Glomerular visceral epithelial cell (primary cell): Measurements from ENCODE around the gene IL25.
"Not testable (repeated sequence)": the region's sequence is repeated elsewhere in the genome, so short reads cannot be mapped to it uniquely, and the experiment has no call there.

Experiments
- DNase-seq: peaks from one replicate; pipeline ENCODE4 v3.0.0-alpha.2; 2016; ENCODE audit errors: extremely low spot score

IL25 gene

DNA sequence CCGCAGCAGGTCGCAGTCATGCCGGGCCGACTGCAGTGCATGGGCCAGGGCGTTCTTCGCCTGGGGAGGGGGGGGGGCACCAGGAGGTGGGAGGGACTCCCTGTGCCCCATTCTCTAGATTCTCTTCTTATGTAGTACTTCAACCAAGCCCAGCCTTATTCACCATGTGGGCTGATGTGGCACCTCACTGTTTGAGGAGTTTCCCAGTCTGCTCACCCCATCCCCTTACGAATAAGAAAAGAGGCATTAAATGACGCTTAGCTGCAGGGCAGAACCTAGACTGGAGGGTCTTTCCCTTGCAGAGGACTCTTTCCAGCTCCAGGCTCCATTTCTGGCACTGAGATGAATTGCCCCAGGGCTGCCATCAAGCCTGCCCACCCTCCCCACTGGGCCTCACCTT lies 16.4 kb downstream of the IL25 start:
- no peak for DNase-seq

- DNase-seq = no peak
Observed at GRCh38 chr14:23389396-23389795, 16.8 kb downstream of the IL25 start.

GRCh38 chr14:23389871-23390270 lies 17.3 kb downstream of the IL25 start:
- not testable (repeated sequence) for DNase-seq

DNA sequence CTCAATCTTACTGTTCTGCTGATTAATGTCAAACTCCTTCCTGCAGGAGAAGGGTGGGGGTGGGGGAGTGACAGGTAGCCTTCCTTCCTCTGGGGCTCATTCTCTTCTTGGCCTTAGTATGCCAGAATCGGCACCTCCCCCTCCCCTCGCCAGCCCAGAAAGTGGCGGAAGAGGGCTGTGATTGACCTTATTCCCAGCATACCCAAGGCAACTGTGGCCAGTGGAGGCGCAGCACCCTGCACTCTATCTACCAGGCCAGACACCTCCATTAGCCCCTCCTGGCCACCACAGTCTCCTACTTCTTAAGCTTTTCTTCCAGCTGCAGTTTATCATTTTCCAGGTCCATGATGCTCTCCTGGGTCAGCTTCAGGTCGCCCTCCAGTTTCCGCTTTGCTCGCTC lies 20.0 kb downstream of the IL25 start:
- DNase-seq = no peak

DNA sequence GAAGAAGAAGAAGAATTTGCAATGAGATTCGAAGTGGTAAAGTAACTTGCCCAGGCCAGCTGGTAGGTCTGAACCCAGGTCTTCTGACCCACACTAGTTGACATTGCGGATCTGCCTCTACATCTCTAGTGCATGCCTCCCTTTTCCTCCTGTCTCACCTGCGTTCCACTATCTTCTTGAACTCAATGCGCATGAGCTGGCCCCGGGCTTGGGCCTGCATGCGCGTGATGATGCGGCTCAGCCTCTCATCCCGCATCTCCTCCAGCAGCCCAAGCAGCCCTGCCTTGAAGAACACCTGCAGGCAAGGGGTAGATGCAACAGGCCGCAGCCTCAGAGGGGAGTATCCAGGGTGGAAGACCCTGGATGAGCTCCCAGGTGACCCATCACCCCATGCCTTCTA lies 23.5 kb downstream of the IL25 start:
- no peak for DNase-seq

GRCh38 chr14:23396781-23397407 lies 24.3 kb downstream of the IL25 start:
- DNase-seq = no peak

GRCh38 chr14:23398348-23398747 lies 25.7 kb downstream of the IL25 start:
- no peak for DNase-seq

GRCh38 chr14:23399136-23399535 lies 26.5 kb downstream of the IL25 start:
- DNase-seq = no peak

- DNase-seq = no peak
Observed at GRCh38 chr14:23399591-23399990, 27.0 kb downstream of the IL25 start.

GRCh38 chr14:23400496-23401149 lies 28.0 kb downstream of the IL25 start:
- not testable (repeated sequence) for DNase-seq

DNA sequence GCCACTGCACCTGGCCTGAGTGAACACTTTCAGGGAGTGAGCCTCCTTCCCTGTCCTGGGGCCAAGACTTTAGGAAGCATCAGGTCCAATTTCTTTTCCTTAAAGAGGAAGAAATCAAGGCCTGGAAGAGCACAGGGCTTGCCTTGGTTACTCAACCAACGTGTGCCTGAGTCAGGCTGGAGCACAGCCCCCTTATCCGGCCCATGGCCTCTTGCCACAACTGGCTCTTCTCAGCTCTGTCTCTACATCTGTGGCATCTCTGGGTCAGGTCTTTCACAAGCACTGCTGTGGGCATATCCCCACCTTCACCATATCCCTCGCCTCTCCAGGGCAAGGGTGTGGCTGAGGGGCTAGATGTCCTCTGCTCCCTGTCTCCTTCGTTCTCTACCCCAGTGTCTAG lies 28.7 kb downstream of the IL25 start:
- DNase-seq = no peak

- DNase-seq = no peak
Observed at GRCh38 chr14:23402296-23403138, 29.9 kb downstream of the IL25 start.

DNA sequence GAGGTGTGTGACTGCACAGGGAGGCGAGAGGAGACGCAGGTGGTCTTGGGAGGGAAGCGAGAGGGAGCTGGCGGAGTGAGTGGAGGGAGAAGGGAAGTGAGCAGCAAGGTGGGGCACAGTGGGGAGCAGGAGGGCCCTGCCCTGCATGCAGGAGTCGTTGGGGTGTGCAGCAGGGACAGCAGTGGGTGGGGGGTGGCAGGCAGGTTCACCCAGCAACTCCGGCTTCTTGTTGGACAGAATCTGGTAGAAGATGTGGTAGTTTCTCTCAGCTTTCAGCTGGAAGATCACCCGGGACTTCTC lies 30.5 kb downstream of the IL25 start:
- no peak for DNase-seq

- DNase-seq = no peak
Observed at GRCh38 chr14:23403908-23404307, 31.3 kb downstream of the IL25 start.

GRCh38 chr14:23404331-23404900 lies 31.8 kb downstream of the IL25 start:
- no peak for DNase-seq

GRCh38 chr14:23405096-23405495 lies 32.5 kb downstream of the IL25 start:
- no peak for DNase-seq

GRCh38 chr14:23405516-23406025 lies 33.0 kb downstream of the IL25 start:
- DNase-seq = no peak

DNA sequence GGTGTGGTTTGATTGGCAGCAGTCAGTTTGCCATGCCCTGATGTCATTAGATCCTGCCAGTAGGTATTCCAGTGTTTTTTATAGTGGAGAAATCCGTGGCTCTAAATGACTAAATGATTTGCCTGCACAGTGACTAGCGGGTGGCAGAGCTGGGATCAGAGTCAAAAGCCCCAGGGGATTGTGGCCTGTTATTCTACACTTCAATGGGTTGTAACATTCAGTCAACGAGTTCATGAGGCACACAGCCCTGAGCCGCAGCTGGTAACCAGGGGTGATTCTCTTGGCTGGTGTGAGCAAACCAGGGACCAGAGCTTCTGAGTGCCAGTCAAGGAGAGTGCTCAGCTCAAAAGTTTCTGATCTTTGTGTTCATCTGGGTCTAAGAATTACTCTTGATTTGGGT lies 33.6 kb downstream of the IL25 start:
- no peak for DNase-seq

DNA sequence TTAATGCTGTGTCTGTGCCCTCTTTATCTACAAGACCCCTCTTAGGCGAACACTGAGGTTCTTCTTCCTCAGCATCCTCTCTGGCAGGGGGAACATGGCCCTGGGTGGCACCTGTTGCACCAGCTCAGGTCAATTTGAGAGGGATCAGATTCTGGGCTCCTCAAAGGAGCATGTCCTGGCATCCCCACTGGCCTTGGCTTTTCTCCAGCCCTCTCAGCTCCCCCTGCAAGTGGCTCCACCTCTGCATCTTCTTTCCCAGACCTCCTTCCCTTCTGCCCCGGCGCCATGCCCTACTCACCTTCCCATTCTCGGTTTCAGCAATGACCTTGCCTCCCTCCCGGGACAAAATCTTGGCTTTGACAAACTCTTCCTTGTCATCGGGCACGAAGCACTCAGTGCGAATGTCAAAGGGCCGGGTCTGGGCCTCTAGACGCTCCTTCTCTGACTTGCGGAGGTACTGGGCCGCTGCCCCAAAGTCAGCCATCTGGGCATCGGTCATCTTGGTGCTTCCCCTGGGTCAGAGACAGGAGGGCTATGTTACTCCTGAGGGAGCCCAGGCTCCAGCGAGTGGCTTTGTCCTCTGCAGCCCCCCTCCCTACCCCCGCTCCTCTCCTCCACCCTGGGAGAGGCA lies 34.2 kb downstream of the IL25 start:
- DNase-seq = no peak

DNA sequence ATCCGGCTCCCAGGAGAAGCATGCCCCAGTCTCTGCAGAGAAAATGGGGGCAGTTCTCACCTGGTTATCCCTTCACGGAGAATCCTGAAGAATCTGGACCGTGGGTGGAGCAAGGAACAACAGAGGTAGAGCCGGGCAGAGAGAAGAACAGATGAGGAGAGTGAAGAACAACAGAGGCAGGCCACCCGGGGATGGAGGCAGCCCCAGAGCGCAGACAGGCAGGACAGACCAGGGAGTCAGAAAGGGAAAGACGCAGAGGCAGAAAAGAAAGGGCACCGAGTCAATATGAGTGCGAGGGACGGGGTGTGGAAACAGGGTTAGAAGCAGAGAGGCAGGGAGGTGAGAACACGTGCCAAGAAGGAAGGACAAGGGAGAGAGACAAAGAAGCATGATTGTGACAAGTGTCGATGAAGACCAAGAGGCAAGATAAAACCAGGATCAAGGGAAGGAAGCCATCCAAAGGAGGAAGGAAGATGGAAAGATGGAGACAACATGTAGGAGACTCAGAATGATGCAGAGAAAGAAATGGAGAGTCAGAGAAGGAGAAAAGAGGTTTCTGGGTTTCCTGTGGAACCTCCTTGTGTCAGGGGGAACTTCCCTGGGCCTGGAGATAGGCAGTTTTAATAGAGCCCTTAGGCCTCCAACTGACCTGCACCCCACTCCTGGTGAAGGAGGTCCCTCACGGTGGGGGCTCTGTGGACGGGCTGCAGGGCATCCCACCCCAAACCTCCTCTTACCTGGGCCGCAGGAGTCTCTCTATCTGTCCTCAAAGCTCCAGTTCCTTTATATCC lies 35.1 kb downstream of the IL25 start, which contains the start of gene MYH6:
TSS of gene MYH6 (minus strand) at position 758 of the 791 bp plus-strand sequence. CDS start 1,050 bp downstream, outside the sequence.
- no peak for DNase-seq

GRCh38 chr14:23408307-23408630 lies 35.7 kb downstream of the IL25 start:
- DNase-seq = no peak
